HepG2 (cell line): ENCODE measurements around the gene GALNT8.

Experiments
- ATF3 ChIP-seq: sonication (generic); formaldehyde crosslinking; IDR thresholded peaks from 2 replicates; pipeline ENCODE4 v1.4.0; 2020; ENCODE audit warnings: missing genetic modification reagents
- KDM1A ChIP-seq: IDR thresholded peaks from 2 replicates; pipeline ENCODE4 v1.6.1; 2016; ENCODE audit warnings: missing compliant biosample characterization
- KLF11 ChIP-seq: IDR thresholded peaks from 2 replicates; pipeline ENCODE4 v1.6.1; 2016; ENCODE audit warnings: missing compliant biosample characterization
- ZNF292 ChIP-seq: sonication (generic); formaldehyde crosslinking; IDR thresholded peaks from 2 replicates; pipeline ENCODE4 v1.8.1; 2022; ENCODE audit warnings: mild to moderate bottlenecking, low read depth, missing genetic modification reagents, borderline replicate concordance
- ZNF800 ChIP-seq: sonication (generic); formaldehyde crosslinking; IDR thresholded peaks from 2 replicates; pipeline ENCODE4 v1.4.0; 2020; ENCODE audit warnings: missing genetic modification reagents
- TF ChIP-seq, protein P1 (sequence below), 2 experiments: sonication (generic) in 1 of 2; formaldehyde crosslinking in 1 of 2; IDR thresholded peaks; 2 replicates each; pipeline versions ENCODE4 v1.5.1 to v1.6.1; 2011 to 2020; ENCODE audit warnings: borderline replicate concordance in 1 of 2, low read depth in 1 of 2, low read length in 1 of 2, mild to moderate bottlenecking in 1 of 2, missing genetic modification reagents in 1 of 2, moderate library complexity in 1 of 2
- TF ChIP-seq, protein P2 (sequence below): sonication (generic); formaldehyde crosslinking; IDR thresholded peaks from 2 replicates; pipeline ENCODE4 v1.9.0; 2021; ENCODE audit warnings: missing genetic modification reagents, mild to moderate bottlenecking, borderline replicate concordance

- TF ChIP-seq ZNF292 (no peak), ATF3 (CRISPR knock-in tag) (no peak), KDM1A (no peak), ZNF800 (CRISPR knock-in tag) (no peak), KLF11 (CRISPR knock-in tag) (no peak)
- TF ChIP-seq, protein P1, sequence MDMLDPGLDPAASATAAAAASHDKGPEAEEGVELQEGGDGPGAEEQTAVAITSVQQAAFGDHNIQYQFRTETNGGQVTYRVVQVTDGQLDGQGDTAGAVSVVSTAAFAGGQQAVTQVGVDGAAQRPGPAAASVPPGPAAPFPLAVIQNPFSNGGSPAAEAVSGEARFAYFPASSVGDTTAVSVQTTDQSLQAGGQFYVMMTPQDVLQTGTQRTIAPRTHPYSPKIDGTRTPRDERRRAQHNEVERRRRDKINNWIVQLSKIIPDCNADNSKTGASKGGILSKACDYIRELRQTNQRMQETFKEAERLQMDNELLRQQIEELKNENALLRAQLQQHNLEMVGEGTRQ (IDR thresholded peaks at IDR 0.05; ENCODE audit: low read depth, low read length): no peak
- TF ChIP-seq, protein P1 (CRISPR knock-in tag; IDR thresholded peaks at IDR 0.05; ENCODE audit: borderline replicate concordance): no peak
- TF ChIP-seq, protein P2, sequence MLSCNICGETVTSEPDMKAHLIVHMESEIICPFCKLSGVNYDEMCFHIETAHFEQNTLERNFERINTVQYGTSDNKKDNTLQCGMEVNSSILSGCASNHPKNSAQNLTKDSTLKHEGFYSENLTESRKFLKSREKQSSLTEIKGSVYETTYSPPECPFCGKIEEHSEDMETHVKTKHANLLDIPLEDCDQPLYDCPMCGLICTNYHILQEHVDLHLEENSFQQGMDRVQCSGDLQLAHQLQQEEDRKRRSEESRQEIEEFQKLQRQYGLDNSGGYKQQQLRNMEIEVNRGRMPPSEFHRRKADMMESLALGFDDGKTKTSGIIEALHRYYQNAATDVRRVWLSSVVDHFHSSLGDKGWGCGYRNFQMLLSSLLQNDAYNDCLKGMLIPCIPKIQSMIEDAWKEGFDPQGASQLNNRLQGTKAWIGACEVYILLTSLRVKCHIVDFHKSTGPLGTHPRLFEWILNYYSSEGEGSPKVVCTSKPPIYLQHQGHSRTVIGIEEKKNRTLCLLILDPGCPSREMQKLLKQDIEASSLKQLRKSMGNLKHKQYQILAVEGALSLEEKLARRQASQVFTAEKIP (CRISPR knock-in tag): no peak
Measured at GRCh38 chr12:4787965-4788364, 67.8 kb downstream of the GALNT8 start.
